NCI-H1417 (cell line): ENCODE results near the gene AKAP7.
"Not testable (repeated sequence)": the region's sequence is repeated elsewhere in the genome, so short reads cannot be mapped to it uniquely, and the experiment has no call there.

Experiments
- DNase-seq, 3 experiments: peaks; one replicate each; lab custom pipeline; 2025; lab: John Stamatoyannopoulos, UW

Gene AKAP7

GRCh38 chr6:131135244-131136020 lies at the start of gene AKAP7:
TSS of gene AKAP7 (plus strand) at chr6:131135467. CDS start at chr6:131135764, 297 bp downstream.
- peak in 2 of 3 experiments; percentile 74 to 78 for DNase-seq

GRCh38 chr6:131090339-131090738 lies 44.9 kb upstream of the AKAP7 start:
- DNase-seq, result not testable (repeated sequence)

GRCh38 chr6:131091944-131092343 lies 43.3 kb upstream of the AKAP7 start:
- not testable (repeated sequence) for DNase-seq

GRCh38 chr6:131093334-131093733 lies 41.9 kb upstream of the AKAP7 start:
- DNase-seq, result no peak

- no peak for DNase-seq
Measured at GRCh38 chr6:131096786-131097185, 38.5 kb upstream of the AKAP7 start.

- no peak for DNase-seq
Measured at GRCh38 chr6:131101911-131102680, 33.2 kb upstream of the AKAP7 start.

- DNase-seq, result no peak
Measured at GRCh38 chr6:131103296-131103695, 32.0 kb upstream of the AKAP7 start.

GRCh38 chr6:131103901-131104300 lies 31.4 kb upstream of the AKAP7 start:
- DNase-seq, result no peak

GRCh38 chr6:131107151-131107550 lies 28.1 kb upstream of the AKAP7 start:
- DNase-seq, result no peak

GRCh38 chr6:131112249-131112648 lies 23.0 kb upstream of the AKAP7 start:
- DNase-seq, result no peak

- no peak for DNase-seq
Measured at GRCh38 chr6:131115651-131116050, 19.6 kb upstream of the AKAP7 start.

GRCh38 chr6:131116321-131116720 lies 18.9 kb upstream of the AKAP7 start:
- DNase-seq, result no peak

GRCh38 chr6:131116755-131117360 lies 18.4 kb upstream of the AKAP7 start:
- peak in 2 of 3 experiments; percentile 9 to 64 for DNase-seq

- DNase-seq, result no peak
Measured at GRCh38 chr6:131117878-131118277, 17.4 kb upstream of the AKAP7 start.

GRCh38 chr6:131122007-131122406 lies 13.3 kb upstream of the AKAP7 start:
- DNase-seq, result no peak

GRCh38 chr6:131122516-131122915 lies 12.8 kb upstream of the AKAP7 start:
- DNase-seq, result no peak

GRCh38 chr6:131124336-131125071 lies 10.8 kb upstream of the AKAP7 start:
- DNase-seq, result no peak

GRCh38 chr6:131125431-131125830 lies 9.8 kb upstream of the AKAP7 start:
- DNase-seq, result no peak

GRCh38 chr6:131129689-131130553 lies 5.3 kb upstream of the AKAP7 start:
- no peak for DNase-seq

- no peak for DNase-seq
Measured at GRCh38 chr6:131130554-131130940, 4.7 kb upstream of the AKAP7 start.

- DNase-seq, result peak in 1 of 3 experiments; percentile 8
Measured at GRCh38 chr6:131132360-131132759, 2.9 kb upstream of the AKAP7 start.
